22Rv1 (cell line): Measurements from ENCODE around the gene BMF.

Experiments
- H3K27ac ChIP-seq: fragments of 450-650 bp; 2 replicates; pipeline ENCODE4 v1.5.1; 2017
- CTCF ChIP-seq: fragments of 450-650 bp; IDR thresholded peaks from 2 replicates; pipeline ENCODE4 v1.5.1; 2017; ENCODE audit warnings: mild to moderate bottlenecking
- ZFX ChIP-seq: fragments of 450-650 bp; IDR thresholded peaks from 2 replicates; pipeline ENCODE4 v1.6.1; 2017; ENCODE audit warnings: antibody characterized with exemption, borderline replicate concordance

Gene BMF

GRCh38 chr15:40092256-40092978, 16.3 kb downstream of the BMF start:
- H3K27ac ChIP-seq: no peak overlapping the region
- no peak for TF ChIP-seq ZFX
- TF ChIP-seq CTCF: no peak

DNA sequence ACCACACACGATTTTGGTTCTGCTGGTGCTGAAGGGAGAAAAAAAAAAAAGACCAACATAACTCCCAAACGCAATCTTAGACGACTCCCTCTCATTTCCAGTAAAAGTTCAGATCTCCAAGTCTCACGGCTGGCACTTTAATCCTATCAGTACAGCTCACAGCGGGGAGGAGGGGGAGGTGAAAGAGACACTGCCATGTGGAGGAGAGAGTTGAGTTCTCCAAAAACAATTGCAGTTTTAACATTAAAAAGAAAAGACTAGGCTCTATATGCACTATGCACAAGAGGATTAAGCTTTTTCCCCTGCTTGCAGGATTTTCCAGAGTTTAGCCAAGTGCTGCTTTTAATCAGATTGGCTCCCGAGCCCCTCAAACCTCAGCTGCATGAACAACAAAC, 16.8 kb downstream of the BMF start:
- TF ChIP-seq ZFX: no peak
- TF ChIP-seq CTCF: no peak
- no peak overlapping the region for H3K27ac ChIP-seq

DNA sequence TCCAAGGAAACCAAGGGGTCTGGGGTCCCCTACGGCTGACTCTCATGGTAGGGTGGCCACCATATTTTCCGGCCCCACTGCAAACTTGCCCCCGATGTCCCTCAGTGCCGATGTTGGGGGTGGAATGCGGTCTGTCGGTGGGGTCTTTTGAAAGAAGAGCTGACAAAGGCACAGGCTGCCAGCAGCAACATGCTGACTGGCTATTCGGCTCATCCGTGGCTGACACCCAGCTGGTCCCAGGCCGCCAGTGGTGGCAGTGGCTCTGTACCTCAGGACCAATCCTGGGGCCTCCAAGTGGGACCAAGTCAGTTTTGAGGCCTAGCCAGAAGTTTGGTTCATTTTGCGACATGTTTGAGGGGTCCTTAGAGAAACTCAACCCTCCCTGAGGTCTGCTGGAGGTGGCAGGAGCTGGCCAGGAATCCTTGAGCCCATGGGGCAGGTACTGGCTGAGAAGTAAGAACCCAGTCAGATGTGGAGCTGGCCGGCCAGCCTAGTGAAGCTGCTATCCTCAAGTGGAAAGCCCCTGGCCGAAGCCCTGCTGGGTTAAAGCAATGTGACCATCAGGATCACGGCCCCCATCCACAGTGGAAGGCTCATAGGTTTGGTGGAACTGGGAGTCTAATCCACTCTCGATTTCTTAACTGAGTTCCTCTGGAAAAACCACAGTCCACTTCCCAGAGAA, 17.8 kb downstream of the BMF start:
- TF ChIP-seq ZFX (no peak), CTCF (no peak)
- H3K27ac ChIP-seq: no peak overlapping the region

- TF ChIP-seq CTCF (no peak), ZFX (no peak)
- H3K27ac ChIP-seq: no peak overlapping the region
Observed at GRCh38 chr15:40088929-40089755, 19.5 kb downstream of the BMF start.

- no peak overlapping the region for H3K27ac ChIP-seq
- no peak for TF ChIP-seq ZFX
- no peak for TF ChIP-seq CTCF
Observed at GRCh38 chr15:40087991-40088928, 20.4 kb downstream of the BMF start.

GRCh38 chr15:40087068-40087810, 21.4 kb downstream of the BMF start:
- no peak overlapping the region for H3K27ac ChIP-seq

More at GRCh38 chr15:40087068-40087810, 21.4 kb downstream of the BMF start:
- no peak for TF ChIP-seq CTCF
- TF ChIP-seq ZFX: no peak
